Lower lobe of right lung (tissue), 2 donors: ENCODE data around the gene TMEM179B. TPM values are rescaled to one million over a fixed set of nuclear protein-coding genes. Genes with fewer than 3 reads are reported as not detected.

Experiments
- ATAC-seq, 2 donors: fragments of 200-7000 bp; cut with Tn5 transposase; one replicate each; pipeline ENCODE4 v1.9.1; 2020 to 2022; ENCODE audit warnings: mild to moderate bottlenecking in 2 of 2, moderate library complexity in 2 of 2
- DNase-seq: peaks from one replicate; pipeline ENCODE4 v3.0.0-alpha.2; 2020
- H3K27ac ChIP-seq: fragments of 200-600 bp; one replicate; pipeline ENCODE4 v1.8.0; 2022
- H3K27me3 ChIP-seq: fragments of 200-600 bp; one replicate; pipeline ENCODE4 v1.8.0; 2022; ENCODE audit warnings: low read depth
- H3K36me3 ChIP-seq: fragments of 200-600 bp; one replicate; pipeline ENCODE4 v1.8.0; 2022; ENCODE audit warnings: mild to moderate bottlenecking
- H3K4me1 ChIP-seq: fragments of 200-600 bp; one replicate; pipeline ENCODE4 v1.8.0; 2022
- H3K4me3 ChIP-seq: fragments of 200-600 bp; one replicate; pipeline ENCODE4 v1.8.0; 2022; ENCODE audit warnings: mild to moderate bottlenecking
- H3K9me3 ChIP-seq: fragments of 200-600 bp; one replicate; pipeline ENCODE4 v1.8.0; 2022
- CTCF ChIP-seq: fragments of 200-600 bp; IDR thresholded peaks from one replicate; pipeline ENCODE4 v1.8.0; 2022; ENCODE audit warnings: antibody characterized with exemption, mild to moderate bottlenecking
- intact Hi-C: fragments of 100-400 bp; cut with DNase I; formaldehyde crosslinking; loops from one replicate; pipeline ENCODE4 v1.11.0; 2022
- total RNA-seq: library from RNA; stranded (reverse); fragmentation: NEBNext Ultra II Directional; extraction: Animal tissue kit (Norgen Biotek cat#: 25700); gene quantifications from one replicate; pipeline ENCODE4 v1.2.1, GENCODE V29; 2021
- donor health status: DM: no; HTN: yes; CAD: no; lungs with severe emphysema.

TMEM179B gene
- total RNA-seq, 1 donor from 2014 or later, result 54.6 TPM

GRCh38 chr11:62804310-62805075, 17.3 kb downstream of the TMEM179B start:
- Histone ChIP-seq H3K27ac (peak overlapping the region; percentile 93), H3K4me3 (peak overlapping the region; percentile 86), H3K27me3 (no peaks in the 10 kb centered on the region), H3K4me1 (peaks cover 29% of the 10 kb centered on the region), H3K9me3 (no peaks in the 10 kb centered on the region), H3K36me3 (peaks cover 57% of the 10 kb centered on the region)
- DNase-seq (peak; percentile 20), ATAC-seq (peak; percentile 6 to 44)
- intact Hi-C loops, result no loop called here
- no peak for TF ChIP-seq CTCF

DNA sequence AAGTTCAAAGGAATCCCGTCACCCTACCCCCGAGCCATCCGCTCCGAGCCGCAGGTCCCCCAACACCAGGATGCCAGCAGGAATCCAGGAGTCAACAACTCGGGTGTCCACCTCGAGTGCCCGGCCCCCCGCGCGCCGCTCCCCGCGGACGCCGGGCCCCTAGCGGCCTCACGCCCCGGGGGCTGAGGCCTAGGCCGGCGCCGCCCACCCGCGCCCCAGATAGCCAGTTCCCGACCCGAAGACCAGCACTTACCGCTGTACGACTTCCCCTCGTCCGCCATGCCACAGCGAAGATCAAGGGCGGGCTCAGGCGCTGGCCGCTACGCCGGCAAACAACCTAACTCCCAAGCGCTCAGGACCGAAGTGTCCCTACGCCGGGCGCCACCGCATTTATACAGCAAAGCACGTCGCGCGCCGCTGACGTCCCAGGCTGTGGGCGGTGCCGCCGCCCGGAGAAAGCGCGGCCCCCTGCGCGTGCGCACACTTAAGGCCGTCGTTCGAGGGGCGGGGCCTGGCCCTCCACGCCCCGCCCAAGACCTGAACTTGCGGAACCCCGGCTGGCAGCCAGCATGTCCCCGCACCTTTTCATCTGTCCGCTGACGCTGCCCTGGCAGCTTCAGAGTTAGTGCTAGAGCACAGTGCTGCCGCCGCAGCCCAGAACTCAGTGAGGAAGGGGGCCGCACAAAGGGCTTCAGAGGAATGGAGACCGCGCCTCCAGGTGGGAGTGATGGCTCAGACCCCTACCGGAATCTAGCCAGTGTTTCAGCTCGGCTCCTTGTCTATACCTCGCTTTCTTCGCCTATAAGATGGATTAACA, 18.1 kb downstream of the TMEM179B start, which contains the start of gene NXF1:
NXF1 (minus strand) TSS at position 365 of the 817 bp plus-strand sequence; CDS start at position 281, 84 bp downstream.
- Histone ChIP-seq H3K27ac (peak within 1 kb of the TSS; percentile 93), H3K4me1 (peaks cover 29% of the 10 kb centered on the region), H3K27me3 (no peaks in the 10 kb centered on the region), H3K9me3 (no peaks in the 10 kb centered on the region), H3K36me3 (peaks cover 50% of the 10 kb centered on the region), H3K4me3 (peak within 1 kb of the TSS; percentile 86)
- TF ChIP-seq CTCF, result no peak
- ATAC-seq (peak; percentile 95 to 97), DNase-seq (peak; percentile 96)
- intact Hi-C loops, result no loop called here

GRCh38 chr11:62805961-62806441, 18.8 kb downstream of the TMEM179B start:
- H3K27me3 ChIP-seq, result no peaks in the 10 kb centered on the region
- DNase-seq (no peak), ATAC-seq (no peak)
- intact Hi-C loops, result no loop called here
- no peaks in the 10 kb centered on the region for H3K9me3 ChIP-seq
- peak overlapping the region; percentile 86 for H3K4me3 ChIP-seq
- peaks cover 42% of the 10 kb centered on the region for H3K36me3 ChIP-seq
- H3K4me1 ChIP-seq, result peaks cover 29% of the 10 kb centered on the region
- H3K27ac ChIP-seq, result peak overlapping the region; percentile 93
- TF ChIP-seq CTCF, result no peak

DNA sequence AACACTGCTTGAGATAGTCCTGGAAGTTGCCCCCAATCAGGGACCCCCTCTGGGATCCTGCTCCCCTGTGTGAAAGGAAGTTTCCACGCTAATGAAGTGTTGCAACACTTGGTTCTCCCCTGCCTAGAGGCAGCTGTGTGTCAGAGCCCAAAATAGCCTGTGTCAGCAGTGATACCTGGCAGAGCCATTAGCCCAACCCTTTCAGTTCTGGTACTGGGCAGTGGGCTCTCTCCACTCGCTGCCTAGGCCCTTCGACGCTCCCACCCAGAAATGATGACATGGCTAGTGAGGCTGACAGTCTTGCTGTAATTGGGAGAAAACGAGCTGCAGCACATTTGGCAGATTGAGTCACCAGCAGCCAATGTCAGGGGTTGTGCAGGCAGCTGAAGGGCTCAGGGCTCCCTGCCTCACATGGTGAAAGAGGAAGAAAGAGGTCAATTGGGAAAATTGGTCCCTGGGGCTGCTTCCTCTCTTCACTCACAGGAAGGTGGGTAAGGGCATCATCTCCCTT, 19.5 kb downstream of the TMEM179B start:
- H3K4me3 ChIP-seq, result no peak overlapping the region
- TF ChIP-seq CTCF, result no peak
- intact Hi-C loops, result no loop called here
- DNase-seq (peak; percentile 57), ATAC-seq (peak in 1 of 2 donors; percentile 3)
- H3K4me1 ChIP-seq, result peaks cover 29% of the 10 kb centered on the region
- H3K27me3 ChIP-seq, result no peaks in the 10 kb centered on the region
- peak overlapping the region; percentile 93 for H3K27ac ChIP-seq
- H3K36me3 ChIP-seq, result peaks cover 36% of the 10 kb centered on the region
- H3K9me3 ChIP-seq, result no peaks in the 10 kb centered on the region

- ATAC-seq (no peak), DNase-seq (no peak)
- H3K9me3 ChIP-seq, result no peaks in the 10 kb centered on the region
- H3K27ac ChIP-seq, result no peak overlapping the region
- peaks cover 9% of the 10 kb centered on the region for H3K4me1 ChIP-seq
- peaks cover 33% of the 10 kb centered on the region for H3K36me3 ChIP-seq
- intact Hi-C loops, result no loop called here
- TF ChIP-seq CTCF, result no peak
- no peaks in the 10 kb centered on the region for H3K27me3 ChIP-seq
- no peak overlapping the region for H3K4me3 ChIP-seq
Observed at GRCh38 chr11:62810748-62811147, 23.5 kb downstream of the TMEM179B start.
